T-helper 9 cell (primary cell): ENCODE measurements around the gene ZNF319.
"Not testable (repeated sequence)": the region's sequence is repeated elsewhere in the genome, so short reads cannot be mapped to it uniquely, and the experiment has no call there.

ENCODE experiments used
- DNase-seq: peaks from one replicate; pipeline ENCODE4 v3.0.0-alpha.2; 2020

The ZNF319 gene

GRCh38 chr16:57996406-57997175 is 3.9 kb downstream of the ZNF319 start:
- no peak for DNase-seq

GRCh38 chr16:57995721-57996405 is 4.6 kb downstream of the ZNF319 start:
- no peak for DNase-seq

DNA sequence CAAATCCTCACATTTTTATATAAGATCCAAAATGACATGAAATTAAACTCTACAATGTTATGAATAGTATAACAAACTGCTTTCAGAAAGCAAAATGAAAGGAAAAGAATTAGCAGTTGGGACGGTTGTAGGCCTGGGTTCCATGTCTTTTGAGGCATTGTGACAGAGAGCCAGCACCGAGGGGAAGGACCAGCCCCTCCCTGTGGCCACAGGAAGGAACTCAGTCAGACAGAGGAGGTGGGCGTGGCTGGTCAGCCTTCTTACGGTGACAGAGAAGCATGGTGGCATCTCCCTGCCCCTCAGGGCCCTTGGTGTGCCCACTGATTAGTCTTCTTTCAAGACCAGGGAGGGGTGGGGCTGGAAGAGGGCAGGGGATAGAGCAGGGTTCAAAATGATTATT is 5.7 kb downstream of the ZNF319 start:
- DNase-seq, result peak; percentile 31

DNA sequence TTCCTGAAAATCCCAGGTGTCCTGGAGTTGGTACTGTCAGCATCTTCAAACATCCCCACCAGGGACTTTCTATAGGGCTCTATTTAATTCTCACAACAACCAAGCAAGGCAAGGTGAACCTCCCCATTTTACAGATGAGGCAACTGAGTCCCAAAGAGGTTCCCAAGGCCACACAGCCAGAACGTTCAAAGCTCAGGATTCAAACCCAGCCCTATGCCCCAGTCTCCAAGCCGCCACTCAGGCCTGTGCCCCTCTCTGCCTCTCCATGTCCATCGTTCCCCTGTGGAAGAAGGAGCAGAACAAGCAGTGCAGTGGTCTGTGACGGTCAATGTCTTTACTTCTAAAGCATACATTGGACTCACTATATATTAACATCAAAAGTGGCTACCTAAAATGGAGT is 6.1 kb downstream of the ZNF319 start:
- no peak for DNase-seq

GRCh38 chr16:57993897-57994296 is 6.6 kb downstream of the ZNF319 start:
- DNase-seq, result no peak

- no peak for DNase-seq
These were observed 7.0 kb downstream of the ZNF319 start for GRCh38 chr16:57993438-57993837.

DNA sequence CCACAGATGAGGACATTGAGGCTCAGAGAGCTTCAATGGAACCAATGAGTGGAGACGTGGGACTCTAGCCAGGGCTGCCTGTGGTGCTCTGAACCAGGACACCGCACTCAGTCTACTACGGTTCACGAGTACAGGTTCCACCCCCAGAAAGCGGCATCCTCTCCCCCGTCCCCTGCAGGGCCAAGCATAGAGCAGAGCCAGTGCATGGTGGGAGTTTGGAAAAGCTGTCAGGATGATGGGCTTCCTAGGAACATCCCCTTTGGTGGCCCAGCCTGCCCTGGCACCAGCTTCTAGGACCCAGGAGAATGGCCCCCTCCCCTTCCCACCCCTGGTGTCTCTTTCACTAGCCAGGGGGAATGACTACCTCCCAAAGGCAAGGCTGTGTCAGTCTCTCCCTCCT is 8.4 kb downstream of the ZNF319 start:
- DNase-seq, result no peak

DNA sequence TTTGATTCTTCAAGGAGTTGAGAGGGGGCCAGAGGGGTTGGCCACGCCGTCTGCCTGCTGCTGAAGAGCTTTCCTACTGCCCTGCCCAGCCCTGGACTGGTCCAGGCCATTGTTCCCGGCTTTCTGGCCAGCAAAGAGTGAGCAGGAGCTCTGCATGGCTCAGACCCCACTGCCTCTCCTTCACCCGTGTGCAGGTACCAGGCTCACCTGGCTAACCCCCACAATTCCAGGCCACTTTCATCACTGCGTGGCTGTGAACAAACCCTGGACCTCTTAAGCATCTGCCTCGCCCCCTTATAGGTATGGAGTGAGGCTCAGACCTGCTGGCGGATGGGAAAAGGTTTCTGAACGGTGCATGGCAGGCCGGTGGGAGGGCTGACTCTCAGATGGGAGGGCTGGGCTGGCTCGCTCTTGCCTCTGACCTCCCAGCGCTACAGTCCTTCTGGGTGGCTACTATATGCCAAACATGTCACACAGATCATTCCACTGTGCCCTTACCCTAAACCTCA is 8.9 kb downstream of the ZNF319 start:
- no peak for DNase-seq

GRCh38 chr16:57988929-57989328 is 11.5 kb downstream of the ZNF319 start:
- no peak for DNase-seq

- no peak for DNase-seq
These were observed 12.9 kb downstream of the ZNF319 start for GRCh38 chr16:57987441-57988177.

GRCh38 chr16:57986196-57986595 is 14.3 kb downstream of the ZNF319 start:
- no peak for DNase-seq

DNA sequence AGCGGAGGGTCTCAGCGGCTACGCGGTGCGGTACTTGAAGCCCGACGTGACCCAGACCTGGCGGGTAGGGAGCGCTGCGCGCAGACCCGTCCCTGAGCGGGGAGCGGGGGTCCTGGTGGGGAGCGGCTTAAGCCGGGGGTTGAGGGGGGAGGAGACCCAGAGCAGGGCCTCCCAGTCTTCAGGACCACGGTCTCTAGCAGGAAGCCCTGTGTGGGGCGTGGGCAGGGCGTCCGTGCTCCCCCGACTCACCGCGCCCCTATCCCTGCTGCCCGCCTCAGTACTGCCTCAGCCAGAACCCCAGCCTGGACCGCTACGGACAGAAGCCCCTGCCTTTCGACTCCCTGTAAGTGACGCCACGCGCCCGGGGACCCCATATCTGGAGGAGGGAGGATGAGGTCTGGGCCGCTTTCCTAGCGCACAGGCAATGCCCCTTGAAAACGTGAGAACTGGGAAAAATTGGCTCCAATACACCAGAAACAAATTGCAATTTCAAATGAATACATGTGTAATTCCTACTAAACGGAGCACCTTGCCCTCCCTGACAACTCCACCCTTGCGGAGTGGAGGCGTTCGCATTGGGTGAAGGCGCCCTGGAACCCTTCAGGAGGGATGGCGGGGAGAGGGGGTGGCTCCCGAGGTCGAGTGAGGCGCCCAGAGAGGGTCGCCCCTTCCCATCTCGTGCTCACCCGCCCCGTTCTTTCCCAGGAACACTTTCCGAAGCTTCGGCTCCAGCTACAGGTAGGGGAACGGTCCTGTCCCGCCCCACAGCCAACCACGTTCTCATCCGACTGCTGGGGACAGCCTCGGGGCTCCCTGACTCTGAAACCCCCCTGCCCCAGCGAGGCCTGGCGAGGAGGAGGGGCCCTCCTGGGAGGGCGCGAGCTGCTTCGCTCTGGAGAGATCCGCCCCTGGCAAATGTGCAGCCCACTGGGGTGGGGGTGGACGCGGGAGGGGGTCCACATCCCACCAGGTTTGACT is 15.0 kb downstream of the ZNF319 start:
- DNase-seq, result no peak

- peak; percentile 92 for DNase-seq
These were observed 15.8 kb downstream of the ZNF319 start for GRCh38 chr16:57984443-57985203.

GRCh38 chr16:57982385-57982784 is 18.1 kb downstream of the ZNF319 start:
- DNase-seq, result no peak

- DNase-seq, result no peak
These were observed 18.8 kb downstream of the ZNF319 start for GRCh38 chr16:57981636-57982035.

GRCh38 chr16:57979006-57979585 is 21.4 kb downstream of the ZNF319 start:
- no peak for DNase-seq

DNA sequence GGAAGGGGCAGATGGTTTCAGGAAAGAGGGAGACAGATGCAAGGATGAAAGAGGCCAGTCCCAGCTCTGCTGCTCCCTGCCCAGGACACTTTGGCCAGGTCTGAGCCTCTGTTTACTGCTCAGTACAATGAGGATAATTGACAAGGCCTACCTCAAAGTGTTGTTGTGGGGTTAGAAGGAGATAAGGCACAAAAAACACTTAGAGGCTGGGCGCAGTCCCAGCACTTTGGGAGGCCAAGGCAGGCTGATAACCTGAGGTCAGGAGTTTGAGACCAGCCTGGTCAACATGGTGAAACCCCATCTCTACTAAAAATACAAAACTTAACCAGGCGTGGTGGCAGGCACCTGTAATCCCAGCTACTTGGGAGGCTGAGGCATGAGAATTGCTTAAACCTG is 22.4 kb downstream of the ZNF319 start:
- DNase-seq, result not testable (repeated sequence)

DNA sequence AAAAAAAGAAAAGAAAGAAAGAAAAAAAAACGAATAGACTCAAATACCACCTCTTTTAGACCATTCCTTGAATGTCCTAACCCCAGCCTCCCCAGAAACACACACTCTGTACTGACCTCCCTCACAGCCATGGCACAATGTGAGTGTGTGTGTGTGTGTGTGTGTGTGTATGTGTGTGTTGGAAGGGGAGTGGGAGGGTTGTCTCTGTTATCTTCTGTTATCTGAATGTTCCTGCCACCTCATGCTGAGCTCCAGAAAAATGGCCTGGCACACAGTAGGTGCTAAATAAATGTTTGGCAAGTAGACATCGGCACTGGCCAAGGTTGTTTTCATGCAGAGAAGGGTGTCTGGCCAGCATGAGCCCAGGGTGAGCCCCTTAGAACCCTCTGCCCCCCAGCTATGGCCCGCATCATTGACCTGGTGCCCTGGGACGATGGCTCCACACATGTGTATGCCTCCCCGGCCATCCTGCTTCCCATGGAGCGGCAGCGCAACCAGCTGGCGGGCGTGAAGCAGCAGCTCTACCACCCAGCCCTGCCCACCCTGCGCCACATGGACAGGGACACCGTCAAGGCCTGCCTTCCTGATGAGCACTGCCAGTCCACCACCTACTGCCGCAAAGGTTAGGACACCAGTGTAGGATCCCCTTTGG is 22.9 kb downstream of the ZNF319 start:
- DNase-seq, result no peak

DNA sequence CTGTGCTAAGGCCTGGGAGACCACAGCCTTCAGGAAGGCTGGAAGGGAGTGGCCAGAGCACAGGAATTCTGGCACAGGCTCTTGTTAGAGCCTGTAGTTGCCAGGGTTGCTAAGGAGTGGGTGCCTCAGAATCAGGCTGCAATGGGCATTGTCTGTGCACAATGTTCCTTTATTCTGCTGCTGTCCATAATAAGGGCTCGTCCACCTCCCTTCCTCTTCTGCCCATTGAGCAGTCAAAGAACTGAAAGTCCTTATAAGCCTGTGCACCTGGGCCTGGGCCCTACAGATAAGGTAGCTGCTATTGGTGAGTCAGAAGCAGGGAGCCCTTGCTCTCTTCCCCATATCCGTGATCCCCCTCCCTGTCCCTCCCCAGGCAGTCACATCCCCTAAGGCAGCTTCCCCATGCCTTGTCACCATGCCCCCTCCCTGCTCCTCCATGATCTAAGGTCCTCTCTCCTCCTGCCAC is 24.1 kb downstream of the ZNF319 start:
- DNase-seq, result no peak

GRCh38 chr16:57972306-57972705 is 28.2 kb downstream of the ZNF319 start:
- DNase-seq, result no peak
